ENCODE measurements around the gene BTBD16.

GRCh38 chr10:122327237-122328206 lies 56.4 kb downstream of the BTBD16 start:
- TF ChIP-seq POLR2A (IDR thresholded peaks at IDR 0.05; ENCODE audit: low read depth, low read length) (no peak), CTCF (conservative IDR thresholded peaks at IDR 0.05; ENCODE audit: low read depth, low read length) (no peak), MXI1 (IDR thresholded peaks at IDR 0.05; ENCODE audit: borderline replicate concordance, low read depth, low read length) (no peak), MAZ (IDR thresholded peaks at IDR 0.05; ENCODE audit: borderline replicate concordance, low read depth, low read length) (no peak), RCOR1 (IDR thresholded peaks at IDR 0.05; ENCODE audit: insufficient replicate concordance, low read length) (no peak), FOS (IDR thresholded peaks at IDR 0.05; ENCODE audit: low read depth, low read length) (no peak), USF2 (IDR thresholded peaks at IDR 0.05; ENCODE audit: low read depth, low read length) (no peak)

All from IMR-90 (cell line).